K562 (cell line): ENCODE results near the gene RBBP4. TPM values are rescaled to one million over a fixed set of nuclear protein-coding genes. Genes with fewer than 3 reads are reported as not detected.

Source experiments
- ADNP ChIP-seq: fragments of 200-800 bp; sonication (Bioruptor generic); IDR thresholded peaks from 2 replicates; pipeline ENCODE4 v1.6.1; 2016; ENCODE audit warnings: missing genetic modification characterization, missing compliant biosample characterization
- ARNT ChIP-seq, 2 experiments: fragments of 450-650 bp; IDR thresholded peaks; 2 replicates each; pipeline ENCODE4 v1.6.1; 2016; ENCODE audit warnings: mild to moderate bottlenecking in 1 of 2
- BHLHE40 ChIP-seq: IDR thresholded peaks from 2 replicates; pipeline ENCODE4 v1.6.1; 2011; ENCODE audit warnings: low read length, improper control_type of control experiment
- CEBPG ChIP-seq, 3 experiments: fragments of 200-800 bp in 1 of 3; sonication (Bioruptor generic) in 1 of 3; sonication (generic) in 1 of 3; formaldehyde crosslinking in 1 of 3; IDR thresholded peaks in 2 of 3; conservative IDR thresholded peaks in 1 of 3; 2 replicates each; pipeline versions ENCODE4 v1.6.1 to v1.8.0; 2016 to 2022; ENCODE audit warnings: missing compliant biosample characterization in 2 of 3, missing genetic modification characterization in 2 of 3, mild to moderate bottlenecking in 1 of 3, missing genetic modification reagents in 1 of 3
- CHD4 ChIP-seq: fragments of 200-600 bp; sonication (generic); IDR thresholded peaks from 3 replicates; pipeline ENCODE4 v1.6.1; 2012; ENCODE audit warnings: low read depth, mild to moderate bottlenecking, mixed read lengths, low read length, inconsistent platforms; ENCODE audit not compliant: insufficient read depth, insufficient replicate concordance, poor library complexity, severe bottlenecking
- EHMT2 ChIP-seq: fragments of 450-650 bp; IDR thresholded peaks from 2 replicates; pipeline ENCODE4 v1.6.1; 2018; ENCODE audit warnings: antibody characterized with exemption
- EP400 ChIP-seq: fragments of 450-650 bp; IDR thresholded peaks from 2 replicates; pipeline ENCODE4 v1.6.1; 2017; ENCODE audit warnings: antibody characterized with exemption, mild to moderate bottlenecking, moderate library complexity
- ETS1 ChIP-seq: conservative IDR thresholded peaks from 2 replicates; pipeline ENCODE4 v1.6.1; 2011; ENCODE audit warnings: low read depth, mild to moderate bottlenecking, low read length; ENCODE audit not compliant: control insufficient read depth
- FOXK2 ChIP-seq, 2 experiments: fragments of 450-650 bp; IDR thresholded peaks in 1 of 2; conservative IDR thresholded peaks in 1 of 2; 2 replicates each; pipeline ENCODE4 v1.6.1; 2016; ENCODE audit warnings: low read depth in 2 of 2, mild to moderate bottlenecking in 1 of 2
- KLF6 ChIP-seq: fragments of 250-450 bp; sonication (Bioruptor Pico); IDR thresholded peaks from 2 replicates; pipeline ENCODE4 v1.4.0; 2020; ENCODE audit warnings: mild to moderate bottlenecking, moderate library complexity, borderline replicate concordance
- MYC ChIP-seq, 2 experiments: fragments of 250-450 bp in 1 of 2; sonication (Bioruptor Pico) in 1 of 2; IDR thresholded peaks; 2 replicates each; pipeline versions ENCODE4 v1.5.1 to v1.6.1; 2012 to 2021; ENCODE audit warnings: low read depth in 2 of 2, borderline replicate concordance in 1 of 2, improper control_type of control experiment in 1 of 2, low read length in 1 of 2, mild to moderate bottlenecking in 1 of 2, moderate library complexity in 1 of 2
- NCOA6 ChIP-seq: fragments of 450-650 bp; IDR thresholded peaks from 2 replicates; pipeline ENCODE4 v1.6.1; 2017; ENCODE audit warnings: mild to moderate bottlenecking
- PHF8 ChIP-seq: fragments of 200-600 bp; sonication (generic); IDR thresholded peaks from 2 replicates; pipeline ENCODE4 v1.6.1; 2012; ENCODE audit warnings: mixed run types, mild to moderate bottlenecking, inconsistent platforms, low read length, moderate library complexity, borderline replicate concordance
- PML ChIP-seq: IDR thresholded peaks from 2 replicates; pipeline ENCODE4 v1.6.1; 2012; ENCODE audit warnings: low read length, inconsistent platforms
- POLR2B ChIP-seq: fragments of 450-650 bp; IDR thresholded peaks from 2 replicates; pipeline ENCODE4 v1.6.1; 2018; ENCODE audit warnings: low read depth; ENCODE audit not compliant: partially characterized antibody
- RCOR1 ChIP-seq, 2 experiments: IDR thresholded peaks; 2 replicates each; pipeline ENCODE4 v1.6.1; 2012; ENCODE audit warnings: low read depth in 2 of 2, low read length in 2 of 2, borderline replicate concordance in 1 of 2, improper control_type of control experiment in 1 of 2
- SMARCA4 ChIP-seq: fragments of 450-650 bp; IDR thresholded peaks from 2 replicates; pipeline ENCODE4 v1.6.1; 2016
- SP1 ChIP-seq: sonication (generic); formaldehyde crosslinking; IDR thresholded peaks from 2 replicates; pipeline ENCODE4 v1.8.1; 2022; ENCODE audit warnings: mild to moderate bottlenecking, missing genetic modification reagents
- SP2 ChIP-seq: IDR thresholded peaks from 2 replicates; pipeline ENCODE4 v1.6.1; 2011; ENCODE audit warnings: mild to moderate bottlenecking, low read depth, low read length, moderate library complexity; ENCODE audit not compliant: poor library complexity, severe bottlenecking; ENCODE audit errors: extremely low read depth
- TBP ChIP-seq: optimal IDR thresholded peaks from 2 replicates; pipeline ENCODE3; 2011; ENCODE audit warnings: low read depth, low read length, improper control_type of control experiment
- TRIM24 ChIP-seq, 2 experiments: fragments of 450-650 bp; IDR thresholded peaks; 2 replicates each; pipeline ENCODE4 v1.6.1; 2016
- ZBTB17 ChIP-seq: fragments of 450-650 bp; formaldehyde crosslinking; IDR thresholded peaks from 2 replicates; pipeline ENCODE4 v1.4.0; 2020; ENCODE audit warnings: mild to moderate bottlenecking
- ZBTB49 ChIP-seq: sonication (generic); formaldehyde crosslinking; IDR thresholded peaks from 2 replicates; pipeline ENCODE4 v1.8.0; 2022; ENCODE audit warnings: missing genetic modification reagents, mild to moderate bottlenecking, borderline replicate concordance
- polyA plus RNA-seq, 8 experiments: library from polyadenylated mRNA; depleted of rRNA in 4 of 8; stranded (reverse) in 5 of 8; unstranded in 3 of 8; fragments of >200 nt; fragmentation: Nextera tagmentation in 2 of 8; fragmentation: Illumina TruSeq in 1 of 8; extraction: Ambion mirVana in 2 of 8; extraction: Trizol in 1 of 8; gene quantifications; 2 replicates each; pipeline versions ENCODE4 v1.2.1 to v1.2.3, GENCODE V29; 2011 to 2014; ENCODE audit warnings: inconsistent platforms in 1 of 8, missing spikeins in 1 of 8
- total RNA-seq, 7 experiments: library from RNA; depleted of rRNA in 6 of 7; stranded (reverse); fragments of >200 nt in 6 of 7; fragmentation: Illumina TruSeq in 2 of 7; extraction: Trizol in 2 of 7; gene quantifications; 2 replicates each; pipeline versions ENCODE4 v1.2.1 to v1.2.3, GENCODE V29; 2011 to 2021; ENCODE audit warnings: low replicate concordance in 1 of 7

RBBP4 gene
- total and polyA plus RNA-seq, 9 of the 15 experiments (the other 6 are each of a cell fraction or from before 2014, with no cell fraction given) = 185 to 409 (median 259) TPM

DNA sequence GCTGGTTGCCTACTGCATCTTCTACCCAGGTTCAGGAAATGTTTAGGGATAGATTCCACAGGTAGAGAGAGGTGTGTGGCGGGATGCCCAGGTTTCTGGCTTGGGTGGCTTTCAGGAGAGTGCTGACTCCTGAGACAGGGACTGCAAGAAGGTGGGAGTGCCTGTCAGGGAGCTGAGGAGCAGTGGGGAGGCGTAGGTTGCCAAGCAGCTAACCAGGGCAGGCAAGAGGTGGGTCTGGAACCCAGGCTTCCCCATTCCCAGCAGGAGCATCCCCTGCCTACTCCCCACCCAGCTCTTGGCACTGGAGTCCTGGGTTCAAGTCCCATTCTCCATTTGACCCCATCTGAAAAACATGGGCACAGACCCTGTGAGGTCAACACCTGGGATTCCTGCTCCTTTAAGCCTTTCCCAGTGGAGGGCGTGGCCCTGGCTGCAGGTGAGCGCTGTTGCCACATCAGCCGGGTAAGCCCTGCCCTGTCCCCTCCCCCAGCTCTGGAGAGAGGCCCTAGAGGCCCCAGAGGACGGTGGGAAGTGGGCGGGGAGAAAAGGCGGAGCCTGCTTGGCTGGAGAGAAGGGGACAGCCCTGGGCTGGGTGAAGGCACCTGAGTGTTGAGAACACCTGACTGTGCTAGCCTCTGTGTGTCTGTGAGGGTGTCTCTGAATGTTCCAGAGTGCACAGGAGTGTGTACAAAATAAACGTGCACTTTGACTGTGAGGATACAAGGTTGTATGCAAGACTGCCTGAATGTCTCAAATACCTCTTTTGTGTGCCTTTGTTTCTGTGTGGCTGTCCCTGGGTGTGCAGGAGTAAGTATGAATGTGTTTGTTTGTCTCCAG, 65.5 kb downstream of the RBBP4 start (continued):
- TF ChIP-seq ETS1 (no peak), SMARCA4 (peak; percentile 15; the same call in 1 of the 2 replicates), CEBPG (CRISPR knock-in tag; IDR thresholded peaks at IDR 0.05) (peak; percentile 92), CEBPG (tag; conservative IDR thresholded peaks at IDR 0.05 in 1 of 2, IDR thresholded peaks at IDR 0.05 in 1 of 2) (peak; percentile 73 to 94; a peak in 3 of 4 replicates), TBP (peak; percentile 25), BHLHE40 (peak; percentile 85), SP2 (no peak), ZBTB49 (CRISPR knock-in tag) (0 out of 2 replicates have a peak, but pooled peaks have one; percentile 58), ZBTB17 (CRISPR knock-in tag) (peak; percentile 39; the same call in 1 of the 2 replicates), NCOA6 (no peak), EP400 (peak; percentile 70), CHD4 (no peak), EHMT2 (no peak), SP1 (peak; percentile 89), PHF8 (peak; percentile 54; the same call in 1 of the 2 replicates), TRIM24 (IDR thresholded peaks at IDR 0.05) (0 out of 4 replicates have a peak, but pooled peaks of 1 of the 2 experiments have one; percentile 24), KLF6 (CRISPR knock-in tag) (peak; percentile 30; the same call in 1 of the 2 replicates), FOXK2 (conservative IDR thresholded peaks at IDR 0.05 in 1 of 2, IDR thresholded peaks at IDR 0.05 in 1 of 2; ENCODE audit: low read depth in 2 of 2) (peak in 1 of 2 experiments; percentile 55; a peak in 2 of 4 replicates), ADNP (tag) (no peak), RCOR1 (IDR thresholded peaks at IDR 0.05; ENCODE audit: borderline replicate concordance in 1 of 2, low read depth in 2 of 2, low read length in 2 of 2) (peak; percentile 54 to 68; a peak in 2 of 4 replicates), MYC (IDR thresholded peaks at IDR 0.05; ENCODE audit: low read depth, low read length) (peak; percentile 52; the same call in 1 of the 2 replicates), MYC (CRISPR knock-in tag; IDR thresholded peaks at IDR 0.05; ENCODE audit: borderline replicate concordance, low read depth) (no peak), PML (0 out of 2 replicates have a peak, but pooled peaks have one; percentile 23), ARNT (IDR thresholded peaks at IDR 0.05) (0 out of 4 replicates have a peak, but pooled peaks of 1 of the 2 experiments have one; percentile 25), POLR2B (peak; percentile 54)
